SJCRH30 (cell line): ENCODE results near the gene ZNF215. TPM values are rescaled to one million over a fixed set of nuclear protein-coding genes. Genes with fewer than 3 reads are reported as not detected.
"Not testable (repeated sequence)": the region's sequence is repeated elsewhere in the genome, so short reads cannot be mapped to it uniquely, and the experiment has no call there.

ENCODE experiments used
- DNase-seq, 2 experiments: peaks; one replicate each; pipeline ENCODE4 v3.0.0-alpha.2; 2015 to 2020
- H3K27ac ChIP-seq: fragments of 250-450 bp; sonication (Bioruptor Pico); 2 replicates; pipeline ENCODE4 v1.5.1; 2020; ENCODE audit warnings: mild to moderate bottlenecking, moderate library complexity
- H3K27me3 ChIP-seq: fragments of 250-450 bp; sonication (Bioruptor Pico); 2 replicates; pipeline ENCODE4 v1.5.1; 2020; ENCODE audit warnings: mild to moderate bottlenecking, moderate library complexity
- H3K36me3 ChIP-seq: fragments of 250-450 bp; sonication (Bioruptor Pico); 2 replicates; pipeline ENCODE4 v1.5.1; 2020; ENCODE audit warnings: mild to moderate bottlenecking, moderate library complexity
- H3K4me1 ChIP-seq: fragments of 250-450 bp; sonication (Bioruptor Pico); 2 replicates; pipeline ENCODE4 v1.5.1; 2020; ENCODE audit warnings: mild to moderate bottlenecking, moderate library complexity
- H3K4me3 ChIP-seq: fragments of 250-450 bp; sonication (Bioruptor Pico); 2 replicates; pipeline ENCODE4 v1.5.1; 2020; ENCODE audit warnings: mild to moderate bottlenecking, moderate library complexity
- H3K9me3 ChIP-seq: fragments of 250-450 bp; sonication (Bioruptor Pico); replicated peaks from 2 replicates; pipeline ENCODE4 v1.5.1; 2020; ENCODE audit warnings: mild to moderate bottlenecking, moderate library complexity
- total RNA-seq: library from RNA; depleted of rRNA; stranded (reverse); fragments of >200 nt; shearing (Covaris generic); gene quantifications from 2 replicates; pipeline ENCODE4 v1.2.3, GENCODE V29; 2014

The ZNF215 gene
- total RNA-seq, 1 experiment from 2014 or later: not detected

- DNase-seq: no peak
- no peaks in the 10 kb centered on the region for H3K27me3 ChIP-seq
- no peak within 1 kb of the TSS for H3K4me3 ChIP-seq
- H3K4me1 ChIP-seq: no peaks in the 10 kb centered on the region
- H3K27ac ChIP-seq: no peak within 1 kb of the TSS
- H3K36me3 ChIP-seq: no peaks in the 10 kb centered on the region
- H3K9me3 ChIP-seq: no peaks in the 10 kb centered on the region
Observed at GRCh38 chr11:6920702-6921101, 5.5 kb upstream of the ZNF215 start, which contains the start of gene OR2D3. OR2D3 (plus strand) TSS chr11:6921002; CDS start chr11:6921002, 0 bp downstream.

- H3K4me1 ChIP-seq: no peaks in the 10 kb centered on the region
- H3K9me3 ChIP-seq: no peaks in the 10 kb centered on the region
- H3K27me3 ChIP-seq: no peaks in the 10 kb centered on the region
- no peaks in the 10 kb centered on the region for H3K36me3 ChIP-seq
- no peak overlapping the region for H3K4me3 ChIP-seq
- no peak overlapping the region for H3K27ac ChIP-seq
- no peak for DNase-seq
Observed at GRCh38 chr11:6925007-6925577, 1.1 kb upstream of the ZNF215 start.

GRCh38 chr11:6925636-6926207 is 504 bp upstream of the ZNF215 start:
- Histone ChIP-seq H3K9me3 (no peaks in the 10 kb centered on the region), H3K4me3 (no peak overlapping the region), H3K27me3 (no peaks in the 10 kb centered on the region), H3K27ac (no peak overlapping the region), H3K4me1 (no peaks in the 10 kb centered on the region), H3K36me3 (no peaks in the 10 kb centered on the region)
- no peak for DNase-seq

- Histone ChIP-seq H3K9me3 (no peaks in the 10 kb centered on the region), H3K4me3 (no peak overlapping the region), H3K27me3 (no peaks in the 10 kb centered on the region), H3K27ac (no peak overlapping the region), H3K4me1 (no peaks in the 10 kb centered on the region), H3K36me3 (no peaks in the 10 kb centered on the region)
- no peak for DNase-seq
Observed at GRCh38 chr11:6927030-6927617, 898 bp downstream of the ZNF215 start.

GRCh38 chr11:6928916-6929315 is 2.7 kb downstream of the ZNF215 start:
- Histone ChIP-seq H3K4me1 (no peaks in the 10 kb centered on the region), H3K4me3 (no peak overlapping the region), H3K36me3 (no peaks in the 10 kb centered on the region), H3K9me3 (no peaks in the 10 kb centered on the region), H3K27ac (no peak overlapping the region), H3K27me3 (0 out of 2 replicates have a peak, but pooled peaks cover 5% of the 10 kb centered on the region)
- DNase-seq: peak in 1 of 2 experiments; percentile 4

GRCh38 chr11:6931146-6931713 is 5.0 kb downstream of the ZNF215 start:
- Histone ChIP-seq H3K4me1 (no peaks in the 10 kb centered on the region), H3K27ac (no peak overlapping the region), H3K27me3 (peaks cover 9% of the 10 kb centered on the region; the same call in 1 of the 2 replicates), H3K4me3 (no peak overlapping the region), H3K36me3 (no peaks in the 10 kb centered on the region), H3K9me3 (no peaks in the 10 kb centered on the region)
- DNase-seq: no peak

- no peak for DNase-seq
- no peaks in the 10 kb centered on the region for H3K4me1 ChIP-seq
- no peaks in the 10 kb centered on the region for H3K9me3 ChIP-seq
- H3K36me3 ChIP-seq: no peaks in the 10 kb centered on the region
- H3K27me3 ChIP-seq: peaks cover 9% of the 10 kb centered on the region; the same call in 1 of the 2 replicates
- no peak overlapping the region for H3K4me3 ChIP-seq
- no peak overlapping the region for H3K27ac ChIP-seq
Observed at GRCh38 chr11:6932145-6932544, 5.9 kb downstream of the ZNF215 start.

GRCh38 chr11:6941970-6942369 is 15.7 kb downstream of the ZNF215 start:
- no peak overlapping the region for H3K4me3 ChIP-seq
- no peaks in the 10 kb centered on the region for H3K27me3 ChIP-seq
- no peak for DNase-seq
- H3K27ac ChIP-seq: no peak overlapping the region
- H3K36me3 ChIP-seq: no peaks in the 10 kb centered on the region
- H3K9me3 ChIP-seq: no peaks in the 10 kb centered on the region
- H3K4me1 ChIP-seq: no peaks in the 10 kb centered on the region

GRCh38 chr11:6943131-6943530 is 16.9 kb downstream of the ZNF215 start:
- no peak for DNase-seq
- Histone ChIP-seq H3K4me1 (no peaks in the 10 kb centered on the region), H3K27ac (no peak overlapping the region), H3K4me3 (no peak overlapping the region), H3K36me3 (no peaks in the 10 kb centered on the region), H3K27me3 (no peaks in the 10 kb centered on the region), H3K9me3 (no peaks in the 10 kb centered on the region)

GRCh38 chr11:6954248-6954647 is 28.0 kb downstream of the ZNF215 start:
- not testable (repeated sequence) for H3K4me1 ChIP-seq, H3K4me3 ChIP-seq, H3K27me3 ChIP-seq, DNase-seq, H3K36me3 ChIP-seq, H3K9me3 ChIP-seq, H3K27ac ChIP-seq

GRCh38 chr11:6962141-6962540 is 35.9 kb downstream of the ZNF215 start:
- no peak for DNase-seq
- Histone ChIP-seq H3K27me3 (0 out of 2 replicates have a peak, but pooled peaks cover 2% of the 10 kb centered on the region), H3K36me3 (no peaks in the 10 kb centered on the region), H3K4me1 (no peaks in the 10 kb centered on the region), H3K9me3 (no peaks in the 10 kb centered on the region), H3K27ac (no peak overlapping the region), H3K4me3 (no peak overlapping the region)

- Histone ChIP-seq H3K4me3 (no peak overlapping the region), H3K9me3 (no peaks in the 10 kb centered on the region), H3K27me3 (0 out of 2 replicates have a peak, but pooled peaks cover 2% of the 10 kb centered on the region), H3K36me3 (no peaks in the 10 kb centered on the region), H3K27ac (no peak overlapping the region), H3K4me1 (no peaks in the 10 kb centered on the region)
- no peak for DNase-seq
Observed at GRCh38 chr11:6962673-6963072, 36.4 kb downstream of the ZNF215 start.

- no peaks in the 10 kb centered on the region for H3K4me1 ChIP-seq
- no peak overlapping the region for H3K4me3 ChIP-seq
- H3K36me3 ChIP-seq: no peaks in the 10 kb centered on the region
- no peaks in the 10 kb centered on the region for H3K27me3 ChIP-seq
- no peak for DNase-seq
- no peaks in the 10 kb centered on the region for H3K9me3 ChIP-seq
- H3K27ac ChIP-seq: no peak overlapping the region
Observed at GRCh38 chr11:6968816-6969215, 42.6 kb downstream of the ZNF215 start.

GRCh38 chr11:6969854-6970253 is 43.6 kb downstream of the ZNF215 start:
- not testable (repeated sequence) for H3K4me3 ChIP-seq, H3K27me3 ChIP-seq, H3K27ac ChIP-seq, H3K9me3 ChIP-seq, H3K4me1 ChIP-seq, H3K36me3 ChIP-seq
- DNase-seq: peak in 1 of 2 experiments; percentile 8

GRCh38 chr11:6979365-6979764 is 53.1 kb downstream of the ZNF215 start:
- Histone ChIP-seq H3K9me3 (no peaks in the 10 kb centered on the region), H3K4me3 (no peak overlapping the region), H3K36me3 (no peaks in the 10 kb centered on the region), H3K4me1 (no peaks in the 10 kb centered on the region), H3K27me3 (no peaks in the 10 kb centered on the region), H3K27ac (no peak overlapping the region)
- DNase-seq: no peak
